ENCODE data around the gene LHX6.

The LHX6 gene

GRCh38 chr9:122234022-122234748 is 5.4 kb upstream of the LHX6 start:
- no peak for DNase-seq

GRCh38 chr9:122232796-122233306 is 4.1 kb upstream of the LHX6 start:
- no peak for DNase-seq

- DNase-seq: no peak
Observed at GRCh38 chr9:122229485-122229837, 704 bp upstream of the LHX6 start.

- no peak for DNase-seq
Observed at GRCh38 chr9:122228191-122228567, 578 bp downstream of the LHX6 start.

GRCh38 chr9:122227575-122227900 is 1.2 kb downstream of the LHX6 start:
- no peak for DNase-seq

GRCh38 chr9:122226758-122227574 is 1.8 kb downstream of the LHX6 start:
- no peak for DNase-seq

GRCh38 chr9:122226142-122226757 is 2.5 kb downstream of the LHX6 start:
- no peak for DNase-seq

- DNase-seq: no peak
Observed at GRCh38 chr9:122225312-122226141, 3.2 kb downstream of the LHX6 start.

GRCh38 chr9:122223435-122223834 is 5.3 kb downstream of the LHX6 start:
- DNase-seq: no peak

- DNase-seq: no peak
Observed at GRCh38 chr9:122222791-122223190, 6.0 kb downstream of the LHX6 start.

GRCh38 chr9:122221183-122221811 is 7.5 kb downstream of the LHX6 start:
- DNase-seq: no peak

GRCh38 chr9:122220673-122221182 is 8.0 kb downstream of the LHX6 start:
- no peak for DNase-seq

- no peak for DNase-seq
Observed at GRCh38 chr9:122219856-122220672, 8.7 kb downstream of the LHX6 start.

- no peak for DNase-seq
Observed at GRCh38 chr9:122218935-122219855, 9.6 kb downstream of the LHX6 start.

GRCh38 chr9:122218071-122218934 is 10.5 kb downstream of the LHX6 start:
- no peak for DNase-seq

- no peak for DNase-seq
Observed at GRCh38 chr9:122217640-122218039, 11.1 kb downstream of the LHX6 start.

GRCh38 chr9:122216798-122217418 is 11.8 kb downstream of the LHX6 start:
- no peak for DNase-seq

GRCh38 chr9:122216138-122216797 is 12.5 kb downstream of the LHX6 start:
- no peak for DNase-seq
